ENCODE data around the gene DRC3. TPM values are rescaled to one million over a fixed set of nuclear protein-coding genes. Genes with fewer than 3 reads are reported as not detected.

The DRC3 gene
- total RNA-seq, 1 experiment from 2014 or later, result 0.68 TPM

GRCh38 chr17:18064053-18064452, 91.4 kb downstream of the DRC3 start:
- no peak overlapping the region for H4K5ac ChIP-seq (ENCODE audit: insufficient read length, low read depth, low read length)
- no peak overlapping the region for H3T11ph ChIP-seq (ENCODE audit: low read length)
- H3K23me2 ChIP-seq (ENCODE audit: insufficient read length, low read depth, low read length, poor library complexity, severe bottlenecking), result no peaks in the 10 kb centered on the region
- no peak overlapping the region for H3K14ac ChIP-seq (ENCODE audit: insufficient read depth, low read length)
- H2BK5ac ChIP-seq (ENCODE audit: insufficient read length, low read length), result no peak overlapping the region
- H4K20me1 ChIP-seq (ENCODE audit: control insufficient read depth, insufficient read depth, insufficient read length), result no peaks in the 10 kb centered on the region
- H3K4me2 ChIP-seq (ENCODE audit: insufficient read depth, insufficient read length, low read length), result no peak overlapping the region
- H3K4me1 ChIP-seq (ENCODE audit: insufficient read depth, low read length), result no peaks in the 10 kb centered on the region
- H3K79me2 ChIP-seq (ENCODE audit: insufficient read depth, low read length), result no peaks in the 10 kb centered on the region
- Mint-ChIP-seq H3K27me3 (ENCODE audit: low read depth) (no peaks in the 10 kb centered on the region), H3K4me1 (no peaks in the 10 kb centered on the region; a peak in 1 of 4 replicates), H3K36me3 (ENCODE audit: insufficient read depth in 1 of 3, low read depth in 3 of 3) (peaks cover 14 to 46% (median 23%) of the 10 kb centered on the region in 3 experiments; a peak in 6 of 7 replicates), H3K27ac (no peak overlapping the region), H3K4me3 (no peak overlapping the region), H3K9me3 (no peaks in the 10 kb centered on the region)
- H2BK15ac ChIP-seq (ENCODE audit: low read depth, low read length), result no peak overlapping the region
- H4K91ac ChIP-seq (ENCODE audit: insufficient read length, low read depth, low read length), result no peak overlapping the region
- H2BK120ac ChIP-seq (ENCODE audit: low read depth, low read length, poor library complexity, severe bottlenecking), result no peak overlapping the region
- no peaks in the 10 kb centered on the region for H3K9me3 ChIP-seq (ENCODE audit: control insufficient read depth, low read depth, low read length)
- H2AK5ac ChIP-seq (ENCODE audit: insufficient read length, low read length), result no peak overlapping the region
- no peak overlapping the region for H3K4ac ChIP-seq (ENCODE audit: low read depth, low read length)
- no peak for TF ChIP-seq CTCF (conservative IDR thresholded peaks at IDR 0.05)
- no peak overlapping the region for H2BK20ac ChIP-seq (ENCODE audit: low read depth, low read length, poor library complexity, severe bottlenecking)
- no peak overlapping the region for H2BK12ac ChIP-seq (ENCODE audit: insufficient read length, low read depth, low read length)
- H3K27me3 ChIP-seq (ENCODE audit: insufficient read depth, low read length), result no peaks in the 10 kb centered on the region
- H3K27ac ChIP-seq (ENCODE audit: insufficient read length, low read depth, low read length), result no peak overlapping the region
- WGBS (ENCODE audit: extremely low coverage, insufficient read length, low lambda C conversion rate), result no CpG with 5 or more reads among the region's 2 CpGs
- H4K8ac ChIP-seq (replicated peaks; ENCODE audit: insufficient read length, low read depth, low read length), result no peak overlapping the region
- no peak overlapping the region for H2AFZ ChIP-seq (ENCODE audit: low read length)
- H3K23ac ChIP-seq (ENCODE audit: insufficient read length, low read depth, low read length), result no peak overlapping the region
- H3K9ac ChIP-seq (ENCODE audit: extremely low read depth, insufficient read length, low read length), result no peak overlapping the region
- no peaks in the 10 kb centered on the region for H3K79me1 ChIP-seq (ENCODE audit: insufficient read depth, low read depth, low read length, poor library complexity, severe bottlenecking)
- no peak for DNase-seq
- H3K56ac ChIP-seq (ENCODE audit: insufficient read length, low read depth, low read length), result no peak overlapping the region
- no peak overlapping the region for H3K18ac ChIP-seq (ENCODE audit: insufficient read length, low read depth, low read length)
